HG02571 (cell line): ENCODE measurements around the gene SLC38A5.
"Not testable (repeated sequence)": the region's sequence is repeated elsewhere in the genome, so short reads cannot be mapped to it uniquely, and the experiment has no call there.

Experiments
- ATAC-seq: cut with Tn5 transposase; IDR thresholded peaks from one replicate; pipeline ENCODE4 v1.9.1; 2021; ENCODE audit warnings: mild to moderate bottlenecking, moderate library complexity; ENCODE audit not compliant: unreplicated experiment

The SLC38A5 gene

DNA sequence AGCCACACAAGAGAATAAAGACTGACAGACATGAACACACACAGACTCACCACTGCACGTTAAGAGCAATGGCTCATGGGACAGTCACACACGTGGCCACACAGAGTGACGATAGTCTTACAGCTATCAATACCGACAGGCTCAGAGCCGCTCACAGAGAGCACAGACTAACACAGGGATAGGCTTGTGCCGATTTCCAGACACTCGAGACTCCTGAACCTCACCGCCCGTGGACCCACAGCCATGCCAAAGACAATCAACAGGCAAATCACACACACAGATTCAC is 716 bp upstream of the SLC38A5 start:
- no peak for ATAC-seq

DNA sequence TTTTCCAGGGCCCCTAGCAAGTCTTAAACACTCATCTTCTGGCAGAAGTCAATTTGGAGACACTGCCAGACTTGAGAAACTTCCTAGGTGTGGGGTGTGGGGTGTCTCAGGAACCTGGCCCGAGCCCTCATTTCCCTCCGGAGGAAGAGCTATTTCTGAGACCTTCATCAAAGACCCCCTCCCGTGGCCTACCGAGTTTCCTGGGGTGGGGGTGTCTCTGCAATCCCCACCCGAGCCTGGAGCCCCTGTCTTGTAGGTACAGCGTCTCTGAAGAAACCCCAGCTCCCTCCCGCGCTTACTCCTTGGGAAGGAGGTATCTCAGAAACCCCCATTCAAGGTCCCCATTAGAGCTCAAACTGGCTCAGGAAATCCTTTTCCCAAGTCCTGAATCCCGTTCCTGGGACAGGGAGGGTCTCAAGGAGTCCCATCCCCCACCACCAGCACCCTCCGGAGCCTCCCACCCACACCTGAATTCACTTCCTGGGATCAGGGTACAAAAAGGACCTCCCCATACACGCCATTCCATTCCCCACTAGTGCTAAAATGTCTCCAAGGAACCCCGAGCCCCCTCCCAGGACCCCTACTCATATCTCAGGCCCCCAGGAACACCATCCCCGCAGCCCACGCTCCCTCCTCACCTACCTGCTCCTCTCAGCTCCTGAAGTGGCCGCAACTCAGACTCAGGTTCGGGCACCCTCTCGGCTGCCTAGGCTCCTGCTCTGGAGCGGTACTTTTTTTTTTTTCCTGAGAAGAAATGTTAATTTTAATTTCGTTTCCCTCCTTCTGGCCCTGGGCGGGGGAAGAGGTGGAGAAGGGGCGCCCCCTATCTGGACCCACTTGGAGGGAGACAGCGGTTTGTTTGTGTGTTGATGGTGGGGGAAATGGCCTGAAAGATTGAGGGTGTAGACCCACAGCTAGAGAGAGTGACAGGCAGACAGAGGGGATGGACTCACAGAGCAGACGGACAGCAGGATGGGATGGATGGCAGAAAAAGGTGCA is 1.1 kb downstream of the SLC38A5 start:
- no peak for ATAC-seq

DNA sequence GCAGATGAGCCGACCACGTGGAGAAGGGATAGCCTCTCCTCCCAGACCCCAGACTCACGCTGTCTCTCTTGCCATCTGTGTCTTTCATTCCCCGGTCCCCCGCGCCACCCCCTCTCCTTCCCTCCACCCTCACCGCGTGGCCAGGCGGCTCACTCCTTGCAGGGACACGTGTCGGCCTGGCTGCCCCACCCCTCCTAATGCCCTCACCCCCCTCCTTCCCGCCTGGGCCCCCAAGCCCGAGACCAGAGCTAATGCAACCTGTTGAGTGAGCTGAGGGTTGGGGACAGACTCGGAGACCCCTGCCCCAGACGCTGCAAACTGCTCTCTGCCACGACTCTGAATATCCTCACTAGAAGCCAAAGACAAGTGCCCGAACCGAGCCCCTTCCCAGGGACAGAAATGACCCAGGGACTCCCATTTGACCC is 1.8 kb downstream of the SLC38A5 start:
- ATAC-seq = no peak

DNA sequence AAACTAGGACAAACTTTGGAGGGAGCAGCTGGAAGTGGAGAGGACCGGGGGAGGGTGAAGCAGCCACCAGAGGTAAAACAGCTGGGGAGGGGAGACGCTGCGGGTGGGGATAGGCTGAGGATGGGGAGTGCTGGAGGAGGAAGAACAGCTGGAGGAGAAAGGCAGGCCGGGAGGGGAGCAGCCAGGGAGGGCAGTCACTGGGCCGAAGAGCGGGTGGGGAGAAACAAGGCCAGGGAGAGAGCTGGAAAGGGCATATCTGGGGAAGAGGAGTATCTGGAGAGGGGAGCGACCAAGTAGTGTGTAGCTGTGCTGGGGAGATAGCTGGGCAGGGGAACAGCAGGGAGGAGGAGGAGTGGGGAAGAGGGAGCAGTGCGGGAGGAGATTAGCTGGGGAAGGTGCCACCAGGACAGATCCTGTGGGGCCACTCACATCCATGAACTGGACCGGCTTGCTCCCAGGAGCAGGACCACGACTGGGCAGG is 2.7 kb downstream of the SLC38A5 start:
- no peak for ATAC-seq

DNA sequence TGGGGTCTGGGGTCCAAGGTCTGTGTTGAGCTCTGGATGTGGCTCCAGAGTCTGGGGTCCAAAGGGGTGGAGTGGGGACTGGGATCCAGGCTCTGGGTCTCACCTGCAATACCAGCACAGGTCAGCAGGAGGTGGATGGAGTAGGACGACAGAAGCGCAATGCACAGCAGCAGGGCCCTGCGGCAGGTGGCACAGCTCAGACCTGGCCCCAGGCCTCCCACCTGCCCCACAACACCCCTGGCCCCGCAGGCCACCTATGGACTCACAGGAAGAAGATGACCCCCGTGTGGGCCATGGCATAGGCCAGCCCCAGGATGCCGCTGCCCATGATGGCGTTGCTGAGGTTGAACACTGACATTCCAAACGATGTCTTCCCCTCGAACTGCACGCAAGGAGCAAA is 3.4 kb downstream of the SLC38A5 start:
- ATAC-seq = no peak

DNA sequence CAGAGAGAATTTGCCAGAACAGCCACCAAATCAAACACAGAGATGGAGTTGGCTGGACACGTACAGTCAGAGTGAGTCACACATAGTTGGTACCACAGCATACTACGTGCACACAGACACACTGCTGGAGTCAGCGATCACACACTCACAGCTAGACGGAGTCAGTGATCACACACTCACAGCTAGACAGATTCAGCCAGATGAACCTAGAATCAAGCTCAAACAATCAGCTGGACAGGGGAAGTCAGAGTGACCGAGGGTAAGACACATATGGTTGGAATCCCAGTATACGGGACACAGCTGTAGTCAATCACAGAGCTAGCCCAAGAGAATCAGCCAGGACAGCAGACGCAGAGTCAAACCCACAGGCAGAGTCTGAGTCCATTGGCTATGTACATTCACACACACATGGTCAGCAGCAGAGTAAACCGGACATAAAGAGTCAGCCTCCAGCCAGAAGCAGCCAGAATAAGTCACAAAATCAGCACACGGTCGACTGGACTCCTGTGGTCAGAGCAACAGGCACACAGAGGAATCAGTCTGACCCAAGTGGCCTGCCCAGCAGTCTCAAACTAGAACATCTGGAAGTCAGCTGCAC is 4.6 kb downstream of the SLC38A5 start:
- ATAC-seq = no peak

DNA sequence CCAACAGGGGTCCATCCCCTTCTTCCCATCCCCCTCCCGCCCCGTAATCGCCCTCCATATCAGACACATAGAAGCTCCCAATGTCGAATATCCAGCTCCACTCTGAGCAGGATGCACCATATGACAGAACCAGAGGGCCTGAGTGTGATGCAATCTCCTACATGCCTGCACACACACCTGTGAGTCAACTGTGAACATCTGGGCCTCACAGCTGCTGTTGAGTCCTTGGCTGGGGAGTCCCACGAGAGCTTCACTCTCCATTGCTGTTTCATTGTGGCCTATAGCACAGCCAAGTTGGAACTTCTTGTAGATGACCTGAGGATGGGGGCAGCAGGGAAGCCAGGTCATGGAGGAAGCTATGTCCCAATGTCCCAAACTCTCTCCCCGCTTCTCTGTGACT is 8.2 kb downstream of the SLC38A5 start:
- ATAC-seq = no peak

DNA sequence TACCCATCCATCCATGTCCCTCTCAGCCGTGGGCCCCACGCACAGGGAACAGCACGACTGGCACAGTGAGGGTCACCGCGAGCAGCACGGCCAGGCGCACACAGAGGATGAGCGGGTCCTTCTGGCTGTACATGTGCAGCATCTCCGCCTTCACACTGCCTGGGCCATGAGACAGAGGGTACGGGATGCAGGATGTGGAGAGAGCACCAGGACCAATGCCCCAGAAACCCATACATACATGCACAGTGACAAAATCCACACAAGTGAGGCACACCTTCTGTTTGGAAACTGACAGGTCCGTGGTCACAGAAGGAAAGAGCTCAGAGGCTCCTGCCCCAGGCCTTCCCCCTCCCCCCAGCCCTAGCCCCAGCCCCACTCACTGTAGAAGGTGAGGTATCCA is 9.5 kb downstream of the SLC38A5 start:
- ATAC-seq = no peak

DNA sequence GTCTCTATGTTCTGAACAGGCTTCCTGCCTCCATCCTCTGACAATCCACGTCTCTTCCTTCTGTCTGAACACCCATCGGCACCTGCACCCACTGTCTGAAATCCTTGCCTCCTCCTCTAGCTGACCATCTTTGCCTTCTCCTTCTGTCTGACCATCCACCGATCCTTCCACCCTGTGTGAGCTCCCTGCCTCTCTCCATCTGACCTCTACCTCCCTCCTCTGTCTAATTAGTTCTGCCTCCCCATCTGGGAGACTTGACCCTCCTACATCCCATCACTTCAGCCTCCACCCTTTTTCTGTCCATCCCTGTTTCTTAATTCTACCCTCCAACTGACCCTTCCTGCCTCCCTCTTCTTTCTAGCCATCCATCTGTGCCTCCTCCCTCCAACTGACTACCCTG is 10.0 kb downstream of the SLC38A5 start:
- no peak for ATAC-seq

DNA sequence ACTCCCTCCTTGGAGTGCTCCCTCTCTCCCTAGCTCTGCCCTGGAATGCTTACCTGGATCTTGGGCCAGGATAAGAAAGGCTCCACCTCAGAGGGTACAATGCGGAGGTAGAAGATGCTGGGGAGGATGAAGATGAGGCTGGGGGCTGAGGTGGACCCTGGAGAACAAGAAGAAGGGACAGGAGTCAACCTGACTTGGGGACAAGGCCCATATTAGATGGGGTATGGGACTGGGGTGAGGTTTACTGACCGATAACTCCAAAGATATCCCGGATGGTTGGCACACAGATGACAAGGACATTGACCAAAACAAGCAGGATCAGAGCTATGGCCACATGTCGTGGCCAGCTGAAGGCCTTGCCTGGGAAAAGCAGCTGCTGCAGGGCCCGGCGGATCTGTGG is 10.6 kb downstream of the SLC38A5 start:
- no peak for ATAC-seq

DNA sequence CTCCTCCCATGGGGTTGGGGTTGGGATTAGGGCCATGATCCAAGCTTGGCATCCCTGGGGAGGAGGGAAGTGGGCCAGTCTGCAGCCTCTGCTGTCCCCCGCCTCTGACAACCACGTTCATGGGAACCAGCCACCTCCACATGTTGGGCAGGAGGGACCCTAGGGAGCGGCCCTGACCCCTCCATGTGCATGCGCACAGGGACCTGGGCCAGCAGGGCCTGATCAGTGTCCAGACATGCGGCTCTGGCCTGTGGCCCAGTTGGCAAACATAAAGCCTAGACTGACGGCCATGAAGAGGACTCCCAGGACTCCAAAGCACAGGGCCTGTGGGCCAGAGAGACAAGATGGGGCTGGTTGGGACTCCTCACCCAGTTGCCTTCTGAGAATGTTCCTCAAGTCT is 11.3 kb downstream of the SLC38A5 start:
- no peak for ATAC-seq

DNA sequence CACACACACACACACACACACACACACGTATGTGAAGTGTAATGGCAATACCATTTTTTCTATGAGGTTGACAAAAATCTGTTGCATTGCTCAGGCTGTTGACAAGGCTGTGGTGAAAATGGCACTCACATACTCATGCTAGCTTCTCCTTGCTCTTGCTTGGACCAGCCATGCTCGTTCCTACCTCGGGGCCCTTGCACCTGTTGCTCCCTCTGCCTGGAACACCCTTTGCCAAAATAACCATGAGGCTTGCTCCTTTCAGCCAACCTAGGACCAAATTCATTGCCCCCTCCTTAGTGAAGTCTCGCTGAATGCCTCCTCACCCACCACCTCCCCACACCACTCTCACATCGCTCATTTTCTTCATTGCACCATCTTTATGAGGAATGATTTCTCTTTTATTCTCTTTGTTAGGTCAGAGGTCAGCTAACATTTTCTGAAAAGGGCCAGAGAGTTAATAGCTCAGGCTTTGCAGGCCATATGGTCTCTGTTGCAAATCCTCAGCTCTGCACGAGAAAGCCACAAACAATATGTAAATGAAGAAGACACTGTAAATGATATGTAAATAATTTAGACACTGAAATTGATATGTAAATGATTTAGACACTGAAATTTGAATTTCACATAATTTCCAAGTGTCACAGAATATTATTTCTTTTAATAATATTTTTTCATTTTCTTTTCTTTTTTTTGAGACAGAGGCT is 13.3 kb downstream of the SLC38A5 start:
- ATAC-seq = no peak

DNA sequence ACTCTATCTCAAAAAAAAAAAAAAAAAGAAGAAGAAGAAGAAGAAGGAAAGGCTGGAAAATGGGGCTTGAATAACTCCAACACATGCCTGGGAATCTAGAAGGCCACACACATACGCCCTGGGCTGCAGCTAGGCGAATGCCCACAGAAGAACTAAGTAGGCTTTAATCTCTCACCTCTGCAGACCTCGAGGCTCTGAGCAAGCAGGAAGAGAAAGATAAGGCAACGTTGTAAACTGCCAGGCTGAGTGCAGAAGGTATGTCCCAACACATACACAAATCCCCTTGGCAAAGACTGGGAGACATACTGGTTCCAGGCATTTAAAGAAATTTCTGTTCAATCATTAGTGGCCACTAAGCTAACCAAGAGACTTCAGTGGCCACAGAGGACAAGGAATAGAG is 18.4 kb downstream of the SLC38A5 start:
- no peak for ATAC-seq

DNA sequence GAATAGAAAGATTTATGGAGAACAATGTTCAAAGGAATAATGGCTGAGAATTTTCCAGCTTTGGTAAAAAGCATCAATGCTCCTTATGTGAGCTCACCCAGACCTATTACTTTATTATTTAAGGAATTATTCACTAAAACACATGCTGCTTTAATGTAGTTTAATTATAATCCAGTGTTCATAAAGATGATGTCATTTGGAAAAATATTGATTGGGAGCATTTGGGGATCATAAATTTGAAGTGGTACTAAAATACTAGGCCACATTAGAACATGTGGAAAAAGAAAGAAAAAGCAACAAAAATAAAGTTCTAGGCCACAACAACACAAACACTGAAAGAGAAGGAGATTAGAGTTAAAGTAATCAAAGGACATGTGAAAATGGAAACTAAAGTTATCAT is 20.0 kb downstream of the SLC38A5 start:
- no peak for ATAC-seq

DNA sequence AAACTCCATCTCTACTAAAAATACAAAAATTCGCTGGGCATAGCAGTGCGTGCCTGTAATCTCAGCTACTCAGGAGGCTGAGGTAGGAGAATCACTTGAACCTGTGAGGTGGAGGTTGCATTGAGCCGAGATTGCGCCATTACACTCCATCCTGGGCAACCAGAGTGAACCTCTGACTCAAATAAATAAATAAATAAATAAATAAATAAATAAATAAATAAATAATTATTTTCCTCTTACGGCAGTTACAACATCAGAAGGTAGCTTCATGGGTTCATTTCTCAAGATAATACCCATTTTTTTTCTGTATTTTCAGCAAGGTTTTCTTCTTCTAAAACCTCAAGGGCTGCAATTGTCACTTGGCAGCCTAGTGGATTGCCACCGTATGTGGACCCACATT is 22.9 kb downstream of the SLC38A5 start:
- not testable (repeated sequence) for ATAC-seq

DNA sequence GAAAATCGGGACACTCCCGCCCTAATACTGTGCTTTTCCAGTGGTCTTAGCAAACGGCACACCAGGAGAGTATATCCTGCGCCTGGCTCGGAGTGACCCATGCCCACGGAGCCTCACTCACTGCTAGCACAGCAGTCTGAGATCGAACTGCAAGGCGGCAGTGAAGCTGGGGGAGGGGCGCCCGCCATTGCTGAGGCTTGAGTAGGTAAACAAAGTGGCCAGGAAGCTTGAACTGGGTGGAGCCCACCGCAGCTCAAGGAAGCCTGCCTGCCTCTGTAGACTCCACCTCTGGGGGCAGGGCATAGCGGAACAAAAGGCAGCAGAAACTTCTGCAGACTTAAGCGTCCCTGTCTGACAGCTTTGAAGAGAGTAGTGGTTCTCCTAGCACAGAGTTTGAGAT is 36.3 kb downstream of the SLC38A5 start:
- not testable (repeated sequence) for ATAC-seq

DNA sequence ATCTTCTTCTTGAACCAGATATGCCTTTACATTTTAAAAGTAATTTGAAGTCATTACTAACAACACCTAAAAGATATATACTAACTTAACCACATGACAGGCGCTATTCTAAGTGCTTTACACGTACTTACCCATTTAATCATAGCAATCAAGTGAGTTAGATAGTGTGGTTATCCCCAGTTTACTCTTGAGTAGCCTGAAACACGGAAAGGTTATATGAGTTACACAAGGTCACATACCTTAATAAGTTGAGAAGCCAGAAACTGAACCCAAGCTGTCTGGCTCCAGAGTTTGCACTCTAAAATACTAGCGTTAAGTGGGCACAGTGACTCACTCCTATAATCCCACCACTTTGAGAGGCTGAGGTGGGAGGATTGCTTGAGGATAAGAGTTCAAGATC is 39.9 kb downstream of the SLC38A5 start:
- not testable (repeated sequence) for ATAC-seq

DNA sequence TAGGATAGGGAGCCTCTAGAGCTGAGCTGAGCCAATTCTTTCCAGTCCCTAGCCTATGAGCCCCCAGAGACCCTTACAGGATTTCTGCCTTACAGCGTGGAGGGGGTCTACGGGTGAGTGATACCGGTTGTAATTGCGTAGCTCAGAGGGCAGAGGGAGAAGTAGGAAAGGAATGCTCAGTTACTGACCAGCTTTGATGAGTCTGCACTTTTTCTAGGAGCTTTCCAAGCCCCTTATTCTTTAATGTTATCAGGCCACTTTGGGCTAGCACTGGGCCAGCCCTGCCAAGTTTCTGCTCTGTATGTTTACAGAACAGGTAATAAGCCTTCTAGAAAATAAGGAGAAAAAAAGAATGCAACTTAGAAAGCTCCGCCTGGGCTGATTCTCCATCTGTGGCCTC is 40.5 kb downstream of the SLC38A5 start:
- not testable (repeated sequence) for ATAC-seq

DNA sequence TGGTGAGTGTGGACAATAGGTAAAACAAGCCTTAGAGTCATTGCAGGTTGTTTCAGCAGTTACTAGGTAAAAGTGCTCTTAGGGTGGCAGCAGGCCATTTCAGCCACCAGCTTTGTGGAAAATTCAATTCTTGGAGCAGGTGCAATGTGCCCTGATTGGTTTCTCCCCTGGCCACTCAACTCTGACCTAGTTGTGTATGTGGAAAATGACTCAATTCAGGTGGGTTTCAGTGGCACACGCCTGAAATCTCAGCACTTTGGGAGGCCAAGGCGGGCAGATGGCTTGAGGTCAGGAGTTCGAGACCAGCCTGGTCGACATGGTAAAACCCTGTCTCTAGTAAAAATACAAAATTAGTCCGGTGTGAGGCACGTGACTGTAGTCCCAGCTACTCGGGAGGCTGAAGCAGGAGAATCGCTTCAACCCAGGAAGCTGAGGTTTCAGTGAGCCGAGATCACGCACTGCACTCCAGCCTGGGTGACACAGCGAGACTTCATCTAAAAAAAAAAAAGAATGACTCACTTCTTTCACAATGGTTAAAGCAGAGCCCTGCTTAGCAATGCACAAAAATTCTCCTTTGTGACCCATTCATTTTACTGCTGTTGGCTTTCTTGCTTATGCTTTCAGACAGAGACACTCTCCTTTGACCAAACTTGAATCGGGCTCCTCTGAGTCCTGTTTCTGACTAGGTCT is 42.9 kb downstream of the SLC38A5 start:
- ATAC-seq = not testable (repeated sequence)

DNA sequence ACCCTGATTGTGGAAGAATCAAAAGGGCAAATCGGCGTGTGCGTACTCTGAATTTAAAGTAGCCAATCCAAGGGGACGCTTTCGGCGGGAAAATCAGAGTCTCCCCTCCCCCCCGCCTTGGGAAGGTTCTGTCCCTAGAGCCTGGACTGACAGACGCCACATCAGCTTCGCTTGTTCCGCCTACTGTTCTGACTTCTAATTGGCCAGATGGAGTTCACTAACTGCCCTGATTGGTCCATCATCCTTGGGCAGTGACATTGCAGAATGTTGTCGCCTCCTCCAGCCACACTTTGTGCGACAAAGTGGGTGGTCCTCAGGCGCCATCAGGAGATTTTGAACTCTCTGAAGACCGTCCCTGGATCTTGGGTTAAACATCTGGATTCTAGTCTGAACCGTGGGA is 58.2 kb downstream of the SLC38A5 start, which contains the start of gene SSX4B:
SSX4B (minus strand) TSS at position 101 of the 400 bp plus-strand sequence. CDS start 588 bp downstream, outside the sequence.
- ATAC-seq = not testable (repeated sequence)
